ENCODE results near the gene SEC16A. TPM values are rescaled to one million over a fixed set of nuclear protein-coding genes. Genes with fewer than 3 reads are reported as not detected.
A peak's percentile ranks its signal among the peaks of the same experiment; 100 is the strongest.

Gene SEC16A
- total and polyA plus RNA-seq, 11 donors = 20.9 to 53.3 (median 29.9) TPM

- ATAC-seq (no peak), DNase-seq (no peak)
- intact Hi-C loops (cut with DNase I) = loop anchor here in 1 of 10 donors (1.0 kb wide), 1 partner anchor 16 kb away; no protein-coding TSS in a partner anchor
- H3K27ac ChIP-seq = peak overlapping the region; percentile 30 to 85 (median 76)
- TF ChIP-seq CTCF (IDR thresholded peaks at IDR 0.05) (no peak), POLR2A (IDR thresholded peaks at IDR 0.05) (no peak)
- 56 to 68% (median 65%) methylated on average over 26 to 34 of the region's 34 CpGs for WGBS, 4 donors
- H3K4me3 ChIP-seq = no peak overlapping the region
- peaks cover 0 to 17% (median 6%) of the 10 kb centered on the region in 9 donors for H3K36me3 ChIP-seq
- H3K9me3 ChIP-seq = no peaks in the 10 kb centered on the region
- peaks cover 26 to 92% (median 74%) of the 10 kb centered on the region in 12 donors for H3K4me1 ChIP-seq
- no peaks in the 10 kb centered on the region for H3K27me3 ChIP-seq
These were observed 45.2 kb upstream of the SEC16A start for GRCh38 chr9:136527721-136528710.

GRCh38 chr9:136527131-136527530 is 44.3 kb upstream of the SEC16A start:
- Histone ChIP-seq H3K4me1 (peaks cover 20 to 90% (median 65%) of the 10 kb centered on the region in 12 donors), H3K4me3 (peak overlapping the region in 4 of 12 donors; percentile 1 to 28 (median 12)), H3K36me3 (peaks cover 0 to 24% (median 15%) of the 10 kb centered on the region in 9 donors), H3K27me3 (no peaks in the 10 kb centered on the region), H3K27ac (peak overlapping the region in 11 of 12 donors; percentile 56 to 85 (median 73)), H3K9me3 (no peaks in the 10 kb centered on the region)
- intact Hi-C loops (cut with DNase I) = loop anchor here in 1 of 10 donors (1.0 kb wide), 1 partner anchor 15 kb away; no protein-coding TSS in a partner anchor
- no peak for DNase-seq
- TF ChIP-seq POLR2A (IDR thresholded peaks at IDR 0.05) (no peak), CTCF (IDR thresholded peaks at IDR 0.05) (no peak)
- 77 to 87% (median 86%) methylated on average over 14 to 20 of the region's 20 CpGs for WGBS, 4 donors
- ATAC-seq = no peak

GRCh38 chr9:136526625-136527066 is 43.8 kb upstream of the SEC16A start:
- WGBS, 4 donors = 51 to 80% (median 62%) methylated on average over 14 to 30 of the region's 30 CpGs
- DNase-seq (peak in 2 of 5 donors; percentile 47 to 56), ATAC-seq (peak; percentile 17 to 33 (median 22))
- H3K4me3 ChIP-seq = peak overlapping the region in 7 of 12 donors; percentile 1 to 28 (median 9)
- peaks cover 15 to 86% (median 61%) of the 10 kb centered on the region in 12 donors for H3K4me1 ChIP-seq
- H3K27me3 ChIP-seq = no peaks in the 10 kb centered on the region
- no peaks in the 10 kb centered on the region for H3K9me3 ChIP-seq
- no peak for TF ChIP-seq POLR2A (IDR thresholded peaks at IDR 0.05)
- no peak for TF ChIP-seq CTCF (IDR thresholded peaks at IDR 0.05)
- H3K27ac ChIP-seq = peak overlapping the region in 11 of 12 donors; percentile 56 to 85 (median 75)
- H3K36me3 ChIP-seq = peaks cover 0 to 25% (median 16%) of the 10 kb centered on the region in 9 donors
- intact Hi-C loops (cut with DNase I) = loop anchor here in 1 of 10 donors (1.0 kb wide), 1 partner anchor 14 kb away; no protein-coding TSS in a partner anchor
